NOMO-1 treated with DMSO at 0.1 percent for 48 hours (cell line): ENCODE measurements around the gene MYMX.
A peak's percentile ranks its signal among the peaks of the same experiment; 100 is the strongest.
"Not testable (repeated sequence)": the region's sequence is repeated elsewhere in the genome, so short reads cannot be mapped to it uniquely, and the experiment has no call there.

Experiments used
- DNase-seq: peaks from one replicate; lab custom pipeline; 2025; ENCODE audit not compliant: unreplicated experiment; lab: John Stamatoyannopoulos, UW

Gene MYMX

DNA sequence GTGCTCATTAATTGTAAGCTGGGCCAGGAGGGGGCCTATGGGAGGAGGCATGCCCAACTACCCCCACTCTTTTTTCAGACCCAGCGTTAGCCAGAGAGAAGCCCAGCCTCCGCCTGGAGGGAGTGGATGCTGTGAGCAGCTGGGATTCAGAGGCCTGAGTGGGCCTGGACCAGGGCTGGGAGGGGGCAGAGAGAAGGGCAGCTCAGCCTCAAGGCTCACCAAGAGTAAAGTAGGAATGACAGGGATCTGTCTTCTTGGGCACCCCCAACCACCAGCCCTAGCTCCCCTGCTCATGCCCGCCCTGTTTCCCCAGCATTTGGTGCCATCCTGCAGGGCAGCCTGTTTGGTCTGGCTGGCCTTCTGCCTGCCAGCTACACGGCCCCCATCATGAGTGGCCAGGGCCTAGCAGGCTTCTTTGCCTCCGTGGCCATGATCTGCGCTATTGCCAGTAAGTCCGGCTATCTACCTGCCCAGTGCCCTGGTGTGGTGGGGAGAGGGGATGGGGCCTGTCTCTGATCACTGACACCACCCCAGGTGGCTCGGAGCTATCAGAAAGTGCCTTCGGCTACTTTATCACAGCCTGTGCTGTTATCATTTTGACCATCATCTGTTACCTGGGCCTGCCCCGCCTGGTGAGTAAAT lies 13.4 kb downstream of the MYMX start:
- no peak for DNase-seq

DNA sequence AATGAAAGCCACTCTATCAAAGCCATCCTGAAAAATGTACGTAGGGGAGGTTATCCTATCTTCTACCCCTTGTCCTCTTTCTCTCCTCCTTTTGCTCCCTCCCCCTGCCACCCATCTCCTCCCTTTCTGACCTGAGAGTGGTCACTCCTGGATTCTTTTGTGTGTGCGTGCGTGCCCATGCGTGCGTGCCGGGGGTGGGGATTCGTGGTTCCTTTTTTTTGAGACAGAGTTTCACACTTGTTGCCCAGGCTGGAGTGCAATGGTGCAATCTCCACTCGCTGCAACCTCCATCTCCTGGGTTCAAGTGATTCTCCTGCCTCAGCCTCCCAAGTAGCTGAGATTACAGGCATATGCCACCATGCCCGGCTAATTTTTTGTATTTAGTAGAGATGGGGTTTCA lies 14.7 kb downstream of the MYMX start:
- DNase-seq, result not testable (repeated sequence)

DNA sequence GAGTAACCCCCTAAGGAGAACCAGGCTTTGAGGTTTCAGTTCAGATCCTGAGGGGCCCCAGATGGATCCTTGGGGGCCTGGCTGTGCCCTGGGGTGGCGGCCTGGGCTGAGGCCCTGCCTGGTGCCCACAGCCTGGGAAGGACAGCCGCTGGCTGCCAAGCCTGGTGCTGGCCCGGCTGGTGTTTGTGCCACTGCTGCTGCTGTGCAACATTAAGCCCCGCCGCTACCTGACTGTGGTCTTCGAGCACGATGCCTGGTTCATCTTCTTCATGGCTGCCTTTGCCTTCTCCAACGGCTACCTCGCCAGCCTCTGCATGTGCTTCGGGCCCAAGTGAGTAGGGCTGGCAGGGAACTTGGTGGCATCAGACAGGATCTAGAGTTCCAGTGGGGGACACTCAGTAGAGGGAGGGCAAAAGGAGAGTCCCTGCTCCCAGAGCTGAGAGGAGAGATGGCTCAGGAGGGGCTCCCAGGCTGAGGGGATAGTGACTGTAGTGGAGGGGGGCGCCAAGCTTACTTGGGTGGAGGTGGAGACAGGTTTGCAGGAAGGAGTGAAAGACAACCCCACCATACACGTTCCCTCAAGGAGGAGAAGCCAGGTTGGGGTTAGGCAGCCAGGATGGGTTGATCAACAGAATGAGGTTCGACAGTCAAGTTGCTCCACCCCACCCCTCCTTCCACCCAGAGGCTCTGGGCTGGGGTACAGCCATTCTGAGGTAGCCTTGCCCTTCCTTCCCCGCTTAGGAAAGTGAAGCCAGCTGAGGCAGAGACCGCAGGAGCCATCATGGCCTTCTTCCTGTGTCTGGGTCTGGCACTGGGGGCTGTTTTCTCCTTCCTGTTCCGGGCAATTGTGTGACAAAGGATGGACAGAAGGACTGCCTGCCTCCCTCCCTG lies 16.2 kb downstream of the MYMX start:
- no peak for DNase-seq

DNA sequence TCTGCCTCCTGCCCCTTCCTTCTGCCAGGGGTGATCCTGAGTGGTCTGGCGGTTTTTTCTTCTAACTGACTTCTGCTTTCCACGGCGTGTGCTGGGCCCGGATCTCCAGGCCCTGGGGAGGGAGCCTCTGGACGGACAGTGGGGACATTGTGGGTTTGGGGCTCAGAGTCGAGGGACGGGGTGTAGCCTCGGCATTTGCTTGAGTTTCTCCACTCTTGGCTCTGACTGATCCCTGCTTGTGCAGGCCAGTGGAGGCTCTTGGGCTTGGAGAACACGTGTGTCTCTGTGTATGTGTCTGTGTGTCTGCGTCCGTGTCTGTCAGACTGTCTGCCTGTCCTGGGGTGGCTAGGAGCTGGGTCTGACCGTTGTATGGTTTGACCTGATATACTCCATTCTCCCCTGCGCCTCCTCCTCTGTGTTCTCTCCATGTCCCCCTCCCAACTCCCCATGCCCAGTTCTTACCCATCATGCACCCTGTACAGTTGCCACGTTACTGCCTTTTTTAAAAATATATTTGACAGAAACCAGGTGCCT lies 16.9 kb downstream of the MYMX start:
- no peak for DNase-seq

DNA sequence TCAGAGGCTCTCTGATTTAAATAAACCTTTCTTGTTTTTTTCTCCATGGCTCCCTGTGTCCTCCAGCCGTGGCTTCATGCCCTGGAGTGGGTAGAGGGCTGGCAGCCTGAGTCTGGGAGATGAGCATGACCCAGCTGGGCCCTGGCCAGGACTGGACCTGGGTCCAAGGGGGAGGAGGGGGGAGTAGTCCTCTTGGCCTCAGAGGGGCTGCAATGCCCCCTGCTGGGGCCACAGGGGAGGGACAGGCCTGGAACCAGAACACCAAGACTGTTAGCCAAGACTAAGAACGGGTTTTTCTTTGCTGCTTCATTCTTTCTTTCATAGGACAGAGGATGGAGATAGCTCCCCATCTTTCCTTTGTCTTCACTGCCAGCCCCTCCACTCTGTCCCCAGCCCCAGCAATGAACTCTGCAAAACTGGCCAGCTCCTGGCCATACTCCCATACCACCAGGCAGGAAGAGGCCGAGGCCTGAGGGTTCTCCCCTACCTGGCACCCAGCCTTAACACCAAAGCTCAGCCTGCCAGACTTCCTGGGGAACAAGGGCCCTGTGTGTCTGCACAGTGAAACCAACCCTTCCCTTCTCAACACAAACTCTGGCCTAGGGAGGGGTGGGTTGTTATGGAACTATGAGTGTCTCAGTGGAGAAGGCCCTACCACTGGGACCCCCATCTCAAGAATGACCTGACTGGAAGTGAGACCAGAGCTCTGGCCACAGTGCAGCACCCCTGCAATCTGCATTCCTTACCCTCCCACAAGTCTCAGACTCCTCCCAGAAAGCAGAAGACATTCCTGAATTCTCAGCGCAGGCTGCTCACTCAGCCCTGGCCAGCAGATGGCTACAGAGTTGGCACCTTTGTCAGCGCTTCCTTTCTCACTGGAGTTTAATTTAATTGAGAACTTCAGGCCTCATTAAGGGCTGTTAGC lies 17.6 kb downstream of the MYMX start:
- DNase-seq, result no peak

DNA sequence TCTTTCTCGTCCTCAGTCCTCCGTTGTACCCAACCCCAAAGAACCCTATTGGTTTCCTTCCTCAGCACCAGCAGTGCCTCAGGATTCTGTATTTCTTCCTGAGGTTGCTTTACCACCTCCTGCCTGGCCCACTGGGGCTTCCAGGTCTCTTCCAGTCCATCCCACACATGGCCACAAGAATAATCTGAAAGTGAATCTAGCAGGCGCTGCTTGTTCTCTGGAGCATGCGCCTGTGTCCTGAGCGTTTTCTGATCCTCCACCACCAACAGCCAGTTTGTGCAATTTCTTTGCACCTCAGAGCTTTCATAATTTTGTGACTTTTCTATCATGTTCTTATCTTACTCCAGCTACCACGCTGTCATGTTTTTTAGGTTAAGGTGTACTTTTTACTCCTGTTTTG lies 18.5 kb downstream of the MYMX start:
- DNase-seq, result no peak

DNA sequence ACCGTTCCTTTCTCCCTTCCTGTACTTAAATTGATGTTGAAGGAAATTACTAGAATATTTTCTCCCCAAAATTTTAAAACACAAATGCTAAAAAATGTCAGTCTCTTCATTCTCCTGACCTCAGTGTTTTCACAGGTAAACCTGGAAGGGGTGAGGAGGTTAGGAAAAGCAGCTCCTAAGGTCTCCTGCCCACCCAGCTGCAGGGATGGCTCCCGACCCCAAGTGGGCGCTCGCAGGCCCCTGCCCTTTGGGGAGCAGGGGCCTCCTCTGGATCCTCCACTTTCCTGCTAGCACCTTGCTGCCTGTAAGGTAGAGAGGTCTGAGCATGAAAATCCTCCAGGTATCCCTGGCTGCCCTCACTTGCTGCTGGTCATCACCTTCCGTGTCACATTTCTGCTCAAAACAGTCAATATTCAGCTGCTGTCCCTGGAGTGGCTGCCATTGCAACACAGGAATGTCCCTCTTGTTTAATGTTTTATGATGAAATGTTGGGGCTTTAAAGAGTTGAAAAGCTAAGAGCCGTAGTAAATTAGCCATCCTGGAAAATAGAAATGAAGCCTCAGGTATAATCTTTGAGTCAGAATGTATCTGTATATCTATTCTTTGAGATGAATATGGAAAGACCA lies 19.3 kb downstream of the MYMX start:
- no peak for DNase-seq

DNA sequence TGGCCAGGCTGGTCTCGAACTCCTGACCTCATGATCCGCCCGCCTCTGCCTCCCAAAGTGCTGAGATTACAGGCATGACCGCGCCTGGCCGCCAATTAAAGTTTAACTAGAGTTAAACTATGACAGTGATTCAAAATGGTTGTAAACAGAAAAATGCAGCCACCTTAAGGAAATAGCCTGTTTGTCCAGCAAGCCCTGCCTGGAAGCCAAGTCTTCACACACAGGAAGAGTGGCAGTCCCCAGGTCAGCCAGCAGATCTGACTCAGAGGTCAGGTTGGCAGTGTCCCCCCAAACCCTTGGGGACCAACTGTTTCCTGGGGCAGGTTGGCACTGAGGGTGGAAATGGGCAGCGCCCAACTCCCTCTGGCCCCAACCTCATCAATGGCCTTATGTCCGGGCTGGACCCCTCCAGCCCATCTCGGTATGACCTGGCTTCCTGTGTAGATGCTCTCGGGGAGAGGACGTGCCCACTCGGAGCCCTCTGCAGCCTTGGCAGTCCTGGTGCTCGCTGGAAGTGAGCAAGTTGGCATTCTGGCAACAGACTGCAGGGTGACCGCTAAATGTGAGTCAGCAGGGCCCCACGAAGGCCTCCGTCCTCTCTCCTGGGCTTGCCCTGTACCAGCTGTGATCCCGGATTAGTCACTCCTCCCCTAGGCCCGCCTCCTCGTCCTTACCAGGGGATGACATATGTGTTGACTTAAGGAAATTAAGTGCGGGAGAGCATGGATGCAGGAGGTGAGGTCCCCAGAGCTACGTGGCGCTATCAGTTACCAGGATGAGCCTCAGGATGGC lies 20.5 kb downstream of the MYMX start:
- peak; percentile 87 for DNase-seq

DNA sequence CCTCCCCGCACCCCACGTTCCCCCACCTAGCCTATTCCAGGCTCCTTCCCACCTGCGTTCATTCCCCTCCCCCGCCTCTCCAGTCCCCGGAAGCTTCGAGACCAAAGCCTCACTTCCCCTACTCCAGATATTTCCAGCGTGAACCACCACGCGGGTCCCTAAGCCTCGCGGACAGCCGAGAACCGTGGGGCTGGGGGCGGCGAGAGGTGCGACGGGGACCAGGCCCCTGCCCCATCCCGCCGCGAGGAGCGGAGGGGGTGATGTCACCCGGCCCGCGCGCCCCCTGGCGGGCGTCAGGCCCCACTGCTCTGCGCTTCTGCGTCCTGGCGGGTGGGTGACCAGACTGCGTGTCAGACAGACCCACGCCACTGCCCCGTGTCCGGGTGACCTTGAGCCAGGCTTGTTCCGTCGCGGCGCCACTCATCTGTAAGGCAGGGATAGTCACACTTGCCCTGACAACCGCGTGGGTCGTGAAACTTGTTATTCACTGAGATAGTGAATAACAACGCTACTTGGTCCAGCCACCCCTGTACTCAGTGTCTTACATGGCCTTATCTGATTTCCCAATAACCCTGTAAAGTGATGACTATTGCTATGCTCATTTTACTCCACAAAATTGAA lies 21.2 kb downstream of the MYMX start:
- peak; percentile 36 for DNase-seq

DNA sequence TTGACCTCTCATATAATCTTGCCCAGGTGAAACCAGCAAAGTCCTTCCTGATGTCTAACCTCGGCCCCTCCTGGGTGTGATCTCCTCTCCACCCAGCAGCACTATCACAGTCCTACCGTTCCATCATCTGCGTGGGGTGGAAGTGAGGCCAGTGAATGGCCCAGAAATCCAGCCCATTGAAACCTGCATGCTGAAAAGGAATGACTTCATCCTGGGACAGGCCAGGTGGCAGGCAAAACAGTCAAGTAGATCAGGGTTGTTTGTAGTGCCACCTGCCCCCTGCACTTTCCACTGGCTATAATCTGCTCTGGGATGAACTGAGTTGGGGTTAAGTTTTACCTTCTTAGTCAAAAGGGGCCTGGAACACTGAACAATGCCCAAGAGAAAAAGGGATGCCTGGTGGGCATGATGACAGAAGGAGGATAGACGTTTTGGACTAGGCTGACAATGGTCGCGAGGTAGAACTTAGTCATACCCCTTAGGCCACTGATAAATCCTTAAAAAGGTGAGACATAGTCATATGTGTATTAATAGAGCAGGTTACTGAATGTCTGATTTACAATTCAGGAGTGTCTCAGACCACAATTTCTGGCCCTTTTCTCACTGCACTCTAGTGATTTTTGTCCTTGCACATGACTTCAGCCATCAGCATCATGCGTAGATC lies 22.1 kb downstream of the MYMX start:
- no peak for DNase-seq

DNA sequence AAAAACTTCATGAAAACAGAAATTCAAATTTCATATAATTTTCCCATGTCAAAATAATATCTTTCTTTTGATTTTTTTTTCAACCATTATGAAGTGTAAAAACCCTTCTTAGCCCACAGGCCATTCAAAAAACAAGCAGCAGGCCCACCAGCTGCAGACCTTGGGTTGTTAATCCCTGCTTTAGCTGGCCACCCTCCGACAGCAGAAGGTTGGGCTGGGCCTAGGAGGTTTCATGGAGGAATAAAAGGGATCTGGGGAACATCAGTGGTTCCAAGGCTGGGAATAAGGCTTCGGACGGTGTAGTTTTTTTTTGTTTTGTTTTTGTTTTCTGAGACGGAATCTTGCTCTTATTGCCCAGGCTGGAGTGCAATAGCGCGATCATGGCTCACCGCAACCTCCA lies 26.6 kb downstream of the MYMX start:
- no peak for DNase-seq

DNA sequence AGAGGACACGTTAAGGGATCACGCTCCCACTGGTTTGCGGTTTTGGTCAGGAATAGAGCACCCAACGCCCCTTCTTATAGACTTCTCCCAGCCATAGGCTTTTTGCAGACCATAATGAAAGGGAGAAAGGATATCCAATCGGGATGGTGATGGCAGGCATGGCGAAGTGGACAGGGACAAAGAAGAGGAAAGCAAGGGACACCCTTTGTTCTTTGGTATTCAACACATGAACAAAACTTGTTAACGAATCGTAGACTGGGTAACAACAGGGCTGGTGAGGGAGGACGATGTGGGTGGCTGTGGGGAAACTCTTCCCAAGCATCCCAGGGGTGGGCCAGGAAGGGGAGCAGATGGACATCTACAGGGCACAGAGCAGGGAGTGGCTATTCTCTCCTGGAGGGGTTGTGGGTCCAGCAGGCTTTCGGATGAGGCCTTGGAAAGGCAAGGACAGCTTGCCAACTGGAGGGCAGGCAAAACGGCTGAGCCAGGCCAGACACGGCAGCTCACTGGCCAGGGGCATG lies 28.7 kb downstream of the MYMX start:
- DNase-seq, result no peak

DNA sequence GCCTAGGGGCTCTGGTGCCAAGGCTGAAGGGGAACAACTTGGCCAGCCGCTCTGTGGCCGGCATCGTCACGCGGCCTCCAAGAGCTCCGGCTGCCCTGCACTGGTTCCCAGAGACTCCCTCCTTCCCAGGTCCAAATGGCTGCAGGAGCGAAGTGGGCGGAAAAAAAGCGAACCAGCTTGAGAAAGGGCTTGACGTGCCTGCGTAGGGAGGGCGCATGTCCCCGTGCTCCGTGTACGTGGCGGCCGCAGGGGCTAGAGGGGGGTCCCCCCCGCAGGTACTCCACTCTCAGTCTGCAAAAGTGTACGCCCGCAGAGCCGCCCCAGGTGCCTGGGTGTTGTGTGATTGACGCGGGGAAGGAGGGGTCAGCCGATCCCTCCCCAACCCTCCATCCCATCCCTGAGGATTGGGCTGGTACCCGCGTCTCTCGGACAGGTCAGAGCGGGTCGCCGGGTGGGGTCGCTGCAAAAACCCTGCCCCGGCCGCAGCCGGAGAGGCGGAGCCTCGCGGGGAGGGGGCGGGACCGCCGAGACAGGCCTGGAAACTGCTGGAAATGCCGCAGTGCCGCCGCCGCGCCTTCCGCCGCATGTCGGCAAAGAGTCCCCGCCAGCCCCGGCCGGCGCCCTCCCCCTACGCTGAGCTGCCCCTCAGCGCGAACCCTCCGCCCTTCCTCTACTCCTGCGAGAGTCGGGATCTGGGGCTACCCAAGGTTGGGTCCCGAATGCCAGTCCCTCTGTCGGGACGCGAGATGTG lies 29.4 kb downstream of the MYMX start:
- peak; percentile 56 for DNase-seq

DNA sequence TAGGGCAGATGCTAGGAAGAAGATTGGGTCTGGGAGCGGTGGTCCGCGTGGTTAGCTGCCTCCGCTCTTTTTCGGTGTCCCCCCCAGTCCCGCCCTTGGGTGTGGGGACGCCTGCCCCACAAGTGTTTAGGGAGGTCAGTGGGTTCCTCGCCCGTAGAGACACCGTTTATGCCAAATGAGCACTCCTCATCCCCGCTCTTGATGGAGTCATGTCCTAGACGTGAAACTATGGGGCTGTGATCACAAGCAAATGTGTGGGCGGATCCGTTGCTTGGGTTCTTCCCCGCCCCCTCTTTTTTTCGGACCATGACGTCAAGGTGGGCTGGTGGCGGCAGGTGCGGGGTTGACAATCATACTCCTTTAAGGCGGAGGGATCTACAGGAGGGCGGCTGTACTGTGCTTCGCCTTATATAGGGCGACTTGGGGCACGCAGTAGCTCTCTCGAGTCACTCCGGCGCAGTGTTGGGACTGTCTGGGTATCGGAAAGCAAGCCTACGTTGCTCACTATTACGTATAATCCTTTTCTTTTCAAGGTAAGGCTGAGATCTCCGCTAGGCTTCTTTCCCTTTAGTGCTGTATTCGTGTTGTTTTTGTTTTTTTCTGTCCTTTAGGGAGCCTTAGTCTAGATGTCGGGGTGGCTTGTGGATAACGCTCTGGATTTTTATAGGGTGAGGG lies 30.1 kb downstream of the MYMX start, which contains the start of gene HSP90AB1:
Gene HSP90AB1, plus strand, starts transcription at position 439 of the 675 bp plus-strand sequence. CDS start 1,529 bp downstream, outside the sequence.
- DNase-seq, result peak; percentile 95

DNA sequence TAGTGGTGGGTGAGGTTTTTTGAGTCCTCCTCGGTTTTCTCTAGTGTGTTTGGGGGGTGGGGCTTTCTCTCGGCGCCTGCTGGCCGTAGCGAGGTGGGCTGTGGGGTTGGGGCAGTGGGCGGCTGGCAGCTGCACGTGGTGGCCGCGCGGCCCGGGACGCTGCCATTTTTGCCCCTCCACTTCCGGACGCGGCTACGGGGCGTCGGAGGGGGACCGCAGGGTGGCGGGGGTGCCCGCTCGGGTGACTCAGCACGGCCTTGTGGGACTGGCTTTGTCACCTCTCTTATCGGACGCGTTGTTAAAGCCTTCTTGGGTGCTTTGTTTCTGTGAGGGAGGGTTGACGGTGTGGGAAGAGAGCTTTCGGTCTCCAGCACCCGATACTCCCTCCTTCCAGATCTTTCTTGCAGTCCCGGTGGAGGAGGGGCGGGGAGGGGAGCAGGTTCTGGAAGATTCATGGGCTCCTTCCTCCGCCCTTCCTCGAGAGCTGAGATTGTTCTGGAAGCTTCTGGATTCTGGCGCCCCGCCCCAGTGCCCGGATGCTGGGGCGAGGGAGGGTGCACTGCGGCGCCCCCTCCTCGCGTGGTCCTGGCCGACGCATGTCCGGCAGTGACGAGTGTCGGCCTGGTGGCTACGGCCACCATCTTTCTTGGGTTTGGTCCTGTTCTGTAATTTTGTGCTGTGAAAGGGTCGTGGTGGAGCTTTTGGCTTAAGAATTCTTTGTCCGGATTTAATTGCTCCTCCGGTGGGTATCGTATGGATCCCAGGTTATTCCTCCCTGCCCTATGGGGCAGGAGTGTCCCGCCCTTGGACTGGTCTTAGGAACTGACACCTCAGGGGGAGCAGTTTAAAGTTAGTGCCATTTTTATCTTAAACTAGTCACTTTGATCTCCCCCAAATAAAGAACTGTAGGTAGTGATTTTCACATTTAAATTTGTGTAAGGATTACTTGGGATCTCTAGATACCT lies 30.9 kb downstream of the MYMX start:
- DNase-seq, result peak; percentile 48

DNA sequence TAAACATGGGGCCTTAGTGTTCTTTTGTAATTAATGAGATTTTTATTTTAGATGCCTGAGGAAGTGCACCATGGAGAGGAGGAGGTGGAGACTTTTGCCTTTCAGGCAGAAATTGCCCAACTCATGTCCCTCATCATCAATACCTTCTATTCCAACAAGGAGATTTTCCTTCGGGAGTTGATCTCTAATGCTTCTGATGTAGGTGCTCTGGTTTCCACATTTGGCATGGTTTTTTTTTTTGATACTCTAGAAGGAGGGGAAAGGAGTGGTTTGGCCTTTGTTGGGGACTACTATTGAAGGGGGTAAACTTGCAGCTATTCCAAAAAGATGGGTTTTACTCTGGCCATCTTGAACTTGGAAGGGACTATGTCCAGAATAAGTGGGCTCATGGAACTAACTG lies 31.9 kb downstream of the MYMX start:
- DNase-seq, result no peak
